Transverse colon (tissue), 4 donors: ENCODE measurements around the gene RBP3.

Experiments used
- EP300 ChIP-seq: sonication (generic); formaldehyde crosslinking; IDR thresholded peaks from one replicate; pipeline ENCODE4 v1.6.1; 2017; ENCODE audit warnings: antibody characterized with exemption, low read depth
- POLR2A ChIP-seq: fragments of 450-650 bp; IDR thresholded peaks from one replicate; pipeline ENCODE4 v1.6.1; 2016; ENCODE audit warnings: antibody characterized with exemption, mild to moderate bottlenecking, moderate library complexity
- POLR2AphosphoS5 ChIP-seq, 3 donors: sonication (generic); formaldehyde crosslinking; IDR thresholded peaks; one replicate each; pipeline ENCODE4 v1.6.1; 2016; ENCODE audit warnings: antibody characterized with exemption in 3 of 3
- TF ChIP-seq, protein P1 (sequence below), 5 experiments: fragments of 200-600 bp in 3 of 5; fragments of 450-650 bp in 2 of 5; sonication (generic) in 3 of 5; IDR thresholded peaks; 1 replicate in 2 of 5; 2 replicates in 3 of 5; pipeline ENCODE4 v1.5.1; 2016 to 2017; ENCODE audit warnings: antibody characterized with exemption in 5 of 5, inconsistent platforms in 3 of 5, mild to moderate bottlenecking in 2 of 5, moderate library complexity in 1 of 5

DNA sequence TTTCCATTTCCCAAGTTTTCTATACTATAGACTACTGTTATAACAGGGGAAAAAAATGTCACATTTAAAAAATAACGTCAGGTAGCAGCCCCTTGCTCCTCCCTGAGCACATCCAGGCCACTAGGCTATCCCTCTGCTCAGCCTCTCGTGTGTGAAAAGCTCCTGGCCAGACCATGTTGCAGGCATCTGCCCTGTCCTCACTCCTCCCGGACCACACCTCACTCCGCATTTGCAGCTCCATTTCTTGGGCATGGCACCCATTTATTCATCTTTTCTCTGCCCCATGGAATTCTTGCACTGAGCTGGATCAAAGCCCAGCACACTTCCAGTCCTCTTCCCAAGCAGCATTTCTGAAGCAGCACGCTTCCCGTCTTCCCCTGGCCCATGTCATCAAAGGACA, 27.4 kb upstream of the RBP3 start:
- TF ChIP-seq POLR2A (no peak), POLR2AphosphoS5 (IDR thresholded peaks at IDR 0.05) (no peak), EP300 (no peak)
- TF ChIP-seq, protein P1, sequence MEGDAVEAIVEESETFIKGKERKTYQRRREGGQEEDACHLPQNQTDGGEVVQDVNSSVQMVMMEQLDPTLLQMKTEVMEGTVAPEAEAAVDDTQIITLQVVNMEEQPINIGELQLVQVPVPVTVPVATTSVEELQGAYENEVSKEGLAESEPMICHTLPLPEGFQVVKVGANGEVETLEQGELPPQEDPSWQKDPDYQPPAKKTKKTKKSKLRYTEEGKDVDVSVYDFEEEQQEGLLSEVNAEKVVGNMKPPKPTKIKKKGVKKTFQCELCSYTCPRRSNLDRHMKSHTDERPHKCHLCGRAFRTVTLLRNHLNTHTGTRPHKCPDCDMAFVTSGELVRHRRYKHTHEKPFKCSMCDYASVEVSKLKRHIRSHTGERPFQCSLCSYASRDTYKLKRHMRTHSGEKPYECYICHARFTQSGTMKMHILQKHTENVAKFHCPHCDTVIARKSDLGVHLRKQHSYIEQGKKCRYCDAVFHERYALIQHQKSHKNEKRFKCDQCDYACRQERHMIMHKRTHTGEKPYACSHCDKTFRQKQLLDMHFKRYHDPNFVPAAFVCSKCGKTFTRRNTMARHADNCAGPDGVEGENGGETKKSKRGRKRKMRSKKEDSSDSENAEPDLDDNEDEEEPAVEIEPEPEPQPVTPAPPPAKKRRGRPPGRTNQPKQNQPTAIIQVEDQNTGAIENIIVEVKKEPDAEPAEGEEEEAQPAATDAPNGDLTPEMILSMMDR (IDR thresholded peaks at IDR 0.05) = no peak
